Neural cell (in vitro differentiated cells): ENCODE data around the gene TMEM175.

ENCODE experiments used
- CTCF ChIP-seq: fragments of 450-650 bp; IDR thresholded peaks from 2 replicates; pipeline ENCODE4 v1.5.1; 2014; ENCODE audit warnings: antibody characterized with exemption, mild to moderate bottlenecking, moderate library complexity; ENCODE audit not compliant: poor library complexity, severe bottlenecking
- EP300 ChIP-seq: fragments of 450-650 bp; conservative IDR thresholded peaks from 2 replicates; pipeline ENCODE4 v1.6.1; 2014; ENCODE audit warnings: antibody characterized with exemption, mild to moderate bottlenecking, moderate library complexity; ENCODE audit not compliant: poor library complexity, severe bottlenecking
- EZH2 ChIP-seq: fragments of 200-600, 300-800 bp; shearing (Covaris generic), sonication (generic); IDR thresholded peaks from 2 replicates; pipeline ENCODE4 v1.6.1; 2014; ENCODE audit warnings: antibody characterized with exemption, low read length, borderline replicate concordance, mild to moderate bottlenecking; ENCODE audit not compliant: insufficient read depth, poor library complexity, severe bottlenecking
- MXI1 ChIP-seq: fragments of 450-650 bp; conservative IDR thresholded peaks from 2 replicates; pipeline ENCODE4 v1.6.1; 2014; ENCODE audit warnings: antibody characterized with exemption, mild to moderate bottlenecking; ENCODE audit not compliant: poor library complexity, severe bottlenecking
- RAD21 ChIP-seq: fragments of 450-650 bp; conservative IDR thresholded peaks from 2 replicates; pipeline ENCODE4 v1.6.1; 2014; ENCODE audit warnings: antibody characterized with exemption, mild to moderate bottlenecking, moderate library complexity
- REST ChIP-seq: IDR thresholded peaks from 2 replicates; pipeline ENCODE4 v1.6.1; 2012; ENCODE audit warnings: borderline replicate concordance

- TF ChIP-seq EZH2 (no peak), CTCF (no peak), EP300 (no peak), REST (no peak), RAD21 (no peak), MXI1 (no peak)
Measured at GRCh38 chr4:925771-926500, 6.3 kb upstream of the TMEM175 start.
